Stimulated activated naive CD8-positive, alpha-beta T cell treated with anti-CD3 and anti-CD28 coated beads, Interleukin-15, amount 100 ng/mL, for 72 hours (primary cell): ENCODE data around the gene GASK1B.

Experiments used
- ATAC-seq: fragments of 150-1000 bp; cut with Tn5 transposase; 2 replicates; pipeline ENCODE4 v1.10.0; 2021; ENCODE audit warnings: mild to moderate bottlenecking, moderate library complexity
- DNase-seq, 2 donors: peaks; one replicate each; pipeline ENCODE4 v3.0.0; 2021 to 2022
- H3K27ac Mint-ChIP-seq, 2 donors: one replicate each; pipeline ENCODE4 v1.8.0; 2022; ENCODE audit warnings: mild to moderate bottlenecking in 2 of 2, mixed read lengths in 2 of 2, moderate library complexity in 2 of 2
- H3K27me3 Mint-ChIP-seq: one replicate; pipeline ENCODE4 v1.8.0; 2022; ENCODE audit warnings: mixed read lengths
- H3K4me1 Mint-ChIP-seq: one replicate; pipeline ENCODE4 v1.8.0; 2022; ENCODE audit warnings: mild to moderate bottlenecking, mixed read lengths
- H3K4me3 Mint-ChIP-seq, 2 donors: one replicate each; pipeline ENCODE4 v1.8.0; 2022; ENCODE audit warnings: mild to moderate bottlenecking in 2 of 2, mixed read lengths in 2 of 2, moderate library complexity in 1 of 2
- H3K9me3 Mint-ChIP-seq, 2 donors: one replicate each; pipeline ENCODE4 v1.8.0; 2022; ENCODE audit warnings: mixed read lengths in 2 of 2

GASK1B gene

GRCh38 chr4:158130204-158130603 is 42.6 kb downstream of the GASK1B start:
- Mint-ChIP-seq H3K4me1 (no peaks in the 10 kb centered on the region), H3K27ac (no peak overlapping the region), H3K9me3 (no peaks in the 10 kb centered on the region), H3K4me3 (no peak overlapping the region), H3K27me3 (no peaks in the 10 kb centered on the region)
- ATAC-seq (no peak), DNase-seq (no peak)

GRCh38 chr4:158129694-158130093 is 43.1 kb downstream of the GASK1B start:
- DNase-seq (no peak), ATAC-seq (no peak)
- no peak overlapping the region for H3K4me3 Mint-ChIP-seq
- no peaks in the 10 kb centered on the region for H3K9me3 Mint-ChIP-seq
- no peak overlapping the region for H3K27ac Mint-ChIP-seq
- H3K4me1 Mint-ChIP-seq = no peaks in the 10 kb centered on the region
- no peaks in the 10 kb centered on the region for H3K27me3 Mint-ChIP-seq

- H3K4me1 Mint-ChIP-seq = no peaks in the 10 kb centered on the region
These were observed 44.3 kb downstream of the GASK1B start for GRCh38 chr4:158128540-158128939.

GRCh38 chr4:158125310-158125709 is 47.5 kb downstream of the GASK1B start:
- Mint-ChIP-seq H3K27ac (no peak overlapping the region), H3K4me3 (no peak overlapping the region), H3K4me1 (no peaks in the 10 kb centered on the region), H3K9me3 (no peaks in the 10 kb centered on the region), H3K27me3 (no peaks in the 10 kb centered on the region)
- DNase-seq (no peak), ATAC-seq (no peak)

More at GRCh38 chr4:158128540-158128939, 44.3 kb downstream of the GASK1B start:
- DNase-seq (no peak), ATAC-seq (no peak)
- Mint-ChIP-seq H3K27ac (no peak overlapping the region), H3K9me3 (no peaks in the 10 kb centered on the region), H3K4me3 (no peak overlapping the region), H3K27me3 (no peaks in the 10 kb centered on the region)
